ENCODE measurements around the gene NTRK3.

DNA sequence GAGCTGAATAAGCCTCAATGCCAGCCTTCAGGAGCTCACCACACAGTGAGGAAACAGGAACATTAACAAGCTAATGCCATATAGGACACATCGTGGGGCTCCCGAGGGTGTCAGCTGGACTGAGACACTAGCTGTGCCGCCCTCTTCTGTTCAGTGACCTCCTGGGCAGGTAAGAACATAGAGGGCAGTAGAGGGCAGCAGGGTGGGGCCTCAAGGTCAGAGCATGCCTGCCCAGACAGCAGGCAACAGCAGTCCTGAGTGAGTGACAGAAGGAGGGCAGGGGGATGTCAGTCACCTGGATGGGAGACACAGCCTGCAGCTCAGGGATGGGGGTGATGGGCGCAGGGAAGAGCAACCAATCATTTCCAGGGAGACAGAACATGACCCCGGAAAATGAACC is 15.5 kb downstream of the NTRK3 start:
- TF ChIP-seq POLR2AphosphoS5 (IDR thresholded peaks at IDR 0.05; ENCODE audit: low read depth) = no peak
- TF ChIP-seq, protein P1, sequence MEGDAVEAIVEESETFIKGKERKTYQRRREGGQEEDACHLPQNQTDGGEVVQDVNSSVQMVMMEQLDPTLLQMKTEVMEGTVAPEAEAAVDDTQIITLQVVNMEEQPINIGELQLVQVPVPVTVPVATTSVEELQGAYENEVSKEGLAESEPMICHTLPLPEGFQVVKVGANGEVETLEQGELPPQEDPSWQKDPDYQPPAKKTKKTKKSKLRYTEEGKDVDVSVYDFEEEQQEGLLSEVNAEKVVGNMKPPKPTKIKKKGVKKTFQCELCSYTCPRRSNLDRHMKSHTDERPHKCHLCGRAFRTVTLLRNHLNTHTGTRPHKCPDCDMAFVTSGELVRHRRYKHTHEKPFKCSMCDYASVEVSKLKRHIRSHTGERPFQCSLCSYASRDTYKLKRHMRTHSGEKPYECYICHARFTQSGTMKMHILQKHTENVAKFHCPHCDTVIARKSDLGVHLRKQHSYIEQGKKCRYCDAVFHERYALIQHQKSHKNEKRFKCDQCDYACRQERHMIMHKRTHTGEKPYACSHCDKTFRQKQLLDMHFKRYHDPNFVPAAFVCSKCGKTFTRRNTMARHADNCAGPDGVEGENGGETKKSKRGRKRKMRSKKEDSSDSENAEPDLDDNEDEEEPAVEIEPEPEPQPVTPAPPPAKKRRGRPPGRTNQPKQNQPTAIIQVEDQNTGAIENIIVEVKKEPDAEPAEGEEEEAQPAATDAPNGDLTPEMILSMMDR (IDR thresholded peaks at IDR 0.05; ENCODE audit: insufficient read depth, low read length) = no peak
- TF ChIP-seq SPI1 (IDR thresholded peaks at IDR 0.05; ENCODE audit: borderline replicate concordance, low read depth) = no peak
- TF ChIP-seq, protein P2, sequence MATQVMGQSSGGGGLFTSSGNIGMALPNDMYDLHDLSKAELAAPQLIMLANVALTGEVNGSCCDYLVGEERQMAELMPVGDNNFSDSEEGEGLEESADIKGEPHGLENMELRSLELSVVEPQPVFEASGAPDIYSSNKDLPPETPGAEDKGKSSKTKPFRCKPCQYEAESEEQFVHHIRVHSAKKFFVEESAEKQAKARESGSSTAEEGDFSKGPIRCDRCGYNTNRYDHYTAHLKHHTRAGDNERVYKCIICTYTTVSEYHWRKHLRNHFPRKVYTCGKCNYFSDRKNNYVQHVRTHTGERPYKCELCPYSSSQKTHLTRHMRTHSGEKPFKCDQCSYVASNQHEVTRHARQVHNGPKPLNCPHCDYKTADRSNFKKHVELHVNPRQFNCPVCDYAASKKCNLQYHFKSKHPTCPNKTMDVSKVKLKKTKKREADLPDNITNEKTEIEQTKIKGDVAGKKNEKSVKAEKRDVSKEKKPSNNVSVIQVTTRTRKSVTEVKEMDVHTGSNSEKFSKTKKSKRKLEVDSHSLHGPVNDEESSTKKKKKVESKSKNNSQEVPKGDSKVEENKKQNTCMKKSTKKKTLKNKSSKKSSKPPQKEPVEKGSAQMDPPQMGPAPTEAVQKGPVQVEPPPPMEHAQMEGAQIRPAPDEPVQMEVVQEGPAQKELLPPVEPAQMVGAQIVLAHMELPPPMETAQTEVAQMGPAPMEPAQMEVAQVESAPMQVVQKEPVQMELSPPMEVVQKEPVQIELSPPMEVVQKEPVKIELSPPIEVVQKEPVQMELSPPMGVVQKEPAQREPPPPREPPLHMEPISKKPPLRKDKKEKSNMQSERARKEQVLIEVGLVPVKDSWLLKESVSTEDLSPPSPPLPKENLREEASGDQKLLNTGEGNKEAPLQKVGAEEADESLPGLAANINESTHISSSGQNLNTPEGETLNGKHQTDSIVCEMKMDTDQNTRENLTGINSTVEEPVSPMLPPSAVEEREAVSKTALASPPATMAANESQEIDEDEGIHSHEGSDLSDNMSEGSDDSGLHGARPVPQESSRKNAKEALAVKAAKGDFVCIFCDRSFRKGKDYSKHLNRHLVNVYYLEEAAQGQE (IDR thresholded peaks at IDR 0.05; ENCODE audit: insufficient replicate concordance, low read depth) = no peak
- no peak for TF ChIP-seq GABPA (IDR thresholded peaks at IDR 0.05; ENCODE audit: low read depth)
